Measurements from ENCODE around the gene MCUB.

MCUB gene

DNA sequence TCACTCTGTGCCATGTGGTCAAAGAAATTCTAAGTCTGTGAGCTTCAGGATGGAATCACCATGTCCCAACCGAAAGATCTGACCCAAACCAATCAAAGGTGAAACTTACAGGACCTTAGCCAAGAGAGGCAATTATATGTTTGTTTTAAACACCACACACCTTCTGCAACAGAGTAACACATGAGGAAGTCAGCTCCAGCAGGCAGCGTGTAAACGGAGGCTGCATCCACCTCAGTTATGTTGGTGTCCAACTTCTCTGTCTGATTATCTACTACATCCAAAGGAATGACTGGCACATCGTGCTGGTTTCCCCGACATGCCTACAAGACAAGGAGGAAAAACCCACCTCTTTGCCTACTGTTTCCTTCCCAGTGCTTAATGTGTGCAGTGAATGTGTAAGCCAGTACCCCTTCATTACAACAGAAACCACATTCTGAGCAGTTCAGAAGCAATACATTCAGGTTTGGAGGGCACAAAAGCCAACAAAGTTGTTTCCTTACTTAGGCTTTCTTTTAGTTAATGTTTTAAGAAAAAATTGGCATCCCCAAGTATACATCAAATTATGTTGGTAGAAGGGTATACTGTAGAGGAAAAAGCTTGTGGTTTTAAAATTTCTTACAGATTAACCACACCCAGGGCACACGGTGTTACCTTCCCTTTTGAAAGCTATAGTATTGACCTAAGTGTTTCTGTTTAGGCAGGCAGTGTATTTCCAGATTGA is 130.8 kb downstream of the MCUB start:
- DNase-seq, result no peak

DNA sequence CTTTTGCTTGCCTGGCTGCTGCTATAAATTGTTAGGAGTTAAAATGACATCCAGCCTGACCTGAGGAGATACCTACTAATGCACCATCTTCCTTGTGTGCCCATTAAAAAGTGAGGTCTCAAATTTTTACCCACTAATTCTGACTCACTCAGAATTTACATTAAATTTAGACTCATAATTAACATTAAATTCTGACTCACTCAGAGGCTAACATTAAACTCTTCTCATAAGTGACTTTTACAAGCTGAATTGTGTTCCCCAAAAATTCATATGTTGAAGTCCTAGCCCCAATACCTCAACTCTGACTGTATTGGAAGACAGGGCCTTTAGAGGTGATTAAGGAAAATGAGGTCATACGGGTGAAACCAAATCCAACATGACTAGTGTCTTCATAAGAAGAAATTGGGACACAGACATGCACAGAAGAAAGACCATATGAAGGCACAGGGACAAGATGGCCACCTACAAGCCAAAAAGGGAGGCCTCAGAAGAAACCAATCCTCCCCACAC is 131.4 kb downstream of the MCUB start:
- DNase-seq, result no peak

GRCh38 chr4:109698656-109699055 is 138.6 kb downstream of the MCUB start:
- DNase-seq, result no peak

- no peak for DNase-seq
Observed at GRCh38 chr4:109699553-109700225, 139.6 kb downstream of the MCUB start.

GRCh38 chr4:109701566-109702410 is 141.7 kb downstream of the MCUB start:
- no peak for DNase-seq

DNA sequence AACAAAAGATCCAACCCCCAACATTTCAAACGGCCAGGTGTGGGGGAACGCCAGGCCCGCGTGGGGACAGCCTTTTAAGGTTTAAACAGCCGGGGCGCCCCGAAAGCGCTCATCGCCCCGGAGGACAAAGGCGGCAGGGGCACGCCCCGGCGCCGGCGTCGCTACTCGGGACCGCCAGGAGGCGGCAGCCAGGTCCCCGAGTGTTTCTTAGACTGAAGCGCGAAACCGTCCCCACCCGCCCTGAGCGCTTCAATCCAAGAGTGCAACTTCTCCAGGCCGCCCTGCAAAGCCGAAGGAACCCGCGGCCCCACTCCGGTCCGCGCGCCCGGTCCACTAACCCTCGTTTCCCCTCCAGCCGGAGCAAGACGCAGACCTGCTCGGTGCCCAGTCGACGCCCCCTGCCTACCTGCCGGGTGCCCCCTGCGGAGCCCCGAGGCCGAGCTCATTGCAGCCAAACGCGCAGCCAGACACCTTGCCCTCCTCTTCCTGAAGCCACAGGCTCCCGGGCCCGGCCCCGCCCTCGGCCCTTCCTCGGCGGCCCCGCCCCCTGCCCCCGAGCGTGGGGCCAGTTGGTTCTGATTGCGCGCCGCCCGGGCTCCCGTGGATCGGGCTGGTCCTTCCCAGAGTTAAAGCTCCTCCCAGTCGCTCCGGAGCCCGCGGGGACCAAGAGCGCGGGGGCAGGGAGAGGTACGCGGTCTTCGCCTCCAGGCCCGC is 143.1 kb downstream of the MCUB start, which contains the start of gene CASP6:
CASP6 (minus strand) TSS at position 496 of the 714 bp plus-strand sequence; CDS start at position 446, 50 bp downstream.
- peak; percentile 61 for DNase-seq

- DNase-seq, result no peak
Observed at GRCh38 chr4:109703664-109704361, 143.8 kb downstream of the MCUB start.

DNA sequence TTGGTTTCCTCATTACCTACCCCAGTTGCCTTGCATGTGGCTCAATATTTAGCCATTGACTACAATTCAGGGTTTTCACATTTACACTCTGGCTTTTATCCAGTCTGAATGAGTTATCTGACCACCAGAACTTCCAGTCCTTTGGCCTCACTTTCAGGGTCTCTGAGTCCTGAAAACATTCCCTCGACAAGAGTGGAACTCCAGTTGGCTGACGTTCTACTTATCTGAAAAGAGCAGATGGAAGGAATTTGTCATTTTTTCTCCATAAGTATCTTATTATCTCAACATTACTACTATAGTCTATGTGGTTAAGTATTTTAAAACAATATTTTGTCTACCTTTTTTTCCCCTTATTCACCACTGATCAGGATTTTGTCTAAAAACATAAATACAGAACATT is 148.4 kb downstream of the MCUB start:
- DNase-seq, result no peak

- DNase-seq, result no peak
Observed at GRCh38 chr4:109708990-109709389, 148.9 kb downstream of the MCUB start.

- DNase-seq, result no peak
Observed at GRCh38 chr4:109713500-109713899, 153.5 kb downstream of the MCUB start.

DNA sequence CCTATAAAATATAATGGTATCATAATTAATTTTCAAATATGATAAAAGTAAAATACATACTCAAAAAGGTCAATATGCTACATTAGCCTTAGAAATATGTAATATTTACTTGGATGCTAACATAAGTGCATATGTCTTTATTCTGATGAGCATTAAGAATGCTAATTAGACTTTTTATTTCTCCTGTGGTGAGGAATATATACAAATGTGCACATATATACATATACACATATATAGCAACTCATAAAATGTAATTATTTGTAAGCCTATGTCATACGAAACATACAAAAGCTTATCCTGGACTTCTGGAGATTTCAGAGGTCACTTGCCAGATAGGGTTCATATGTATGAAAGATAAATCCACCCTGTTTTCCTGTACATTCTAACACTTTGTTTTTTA is 158.7 kb downstream of the MCUB start:
- DNase-seq, result no peak

DNA sequence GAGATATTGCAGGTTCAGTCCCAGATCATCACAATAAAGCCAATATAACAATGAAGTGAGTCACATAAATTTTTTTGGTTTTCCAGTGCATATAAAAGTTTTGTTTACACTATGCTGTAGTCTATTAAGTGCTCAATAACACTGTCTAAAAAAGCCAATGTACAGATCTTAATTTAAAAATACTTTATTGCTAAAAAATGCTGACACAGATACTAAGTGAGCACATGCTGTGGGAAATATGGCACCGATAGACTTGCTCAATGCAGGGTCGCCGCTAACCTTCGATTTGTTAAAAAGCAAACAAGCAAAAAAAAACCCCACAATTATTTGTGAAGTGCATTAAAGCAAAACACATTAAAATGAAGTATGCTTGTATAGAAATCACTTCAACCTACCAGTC is 159.6 kb downstream of the MCUB start:
- no peak for DNase-seq

DNA sequence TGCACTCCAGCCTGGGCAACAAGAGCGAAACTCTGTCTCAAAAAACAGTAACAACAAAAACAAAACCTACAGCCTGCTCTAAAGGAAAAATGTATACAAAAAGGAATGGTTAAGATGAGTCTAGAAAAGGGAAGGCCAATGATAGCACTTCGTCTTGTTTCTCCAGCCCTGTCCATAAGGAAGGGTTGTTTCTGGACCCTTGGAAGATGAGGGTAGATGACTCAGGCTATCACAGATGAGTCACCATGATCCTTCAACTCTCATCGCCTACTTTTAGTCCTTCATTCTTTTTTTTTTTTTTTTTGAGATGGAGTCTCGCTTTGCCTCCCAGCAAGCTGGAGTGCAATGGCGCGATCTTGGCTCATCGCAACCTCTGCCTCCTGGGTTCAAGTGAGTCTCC is 161.0 kb downstream of the MCUB start:
- no peak for DNase-seq

DNA sequence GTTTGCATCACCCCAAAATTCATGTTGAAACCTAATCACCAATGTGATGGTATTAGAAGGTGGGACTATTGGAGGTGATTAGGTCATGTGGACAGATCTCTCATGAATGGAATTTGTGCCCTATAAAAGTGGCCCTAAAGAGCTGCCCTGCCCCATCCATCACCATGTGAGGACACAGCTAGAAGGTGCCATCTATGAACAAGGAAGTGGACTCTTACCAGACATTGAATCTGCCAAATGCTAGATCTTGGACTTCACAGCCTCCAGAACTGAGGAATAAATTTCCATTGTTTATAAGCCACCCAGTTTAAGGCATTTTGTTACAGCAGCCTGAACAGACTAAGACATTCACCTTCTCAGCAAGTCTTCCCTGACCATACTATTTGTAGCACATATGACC is 162.3 kb downstream of the MCUB start:
- no peak for DNase-seq

DNA sequence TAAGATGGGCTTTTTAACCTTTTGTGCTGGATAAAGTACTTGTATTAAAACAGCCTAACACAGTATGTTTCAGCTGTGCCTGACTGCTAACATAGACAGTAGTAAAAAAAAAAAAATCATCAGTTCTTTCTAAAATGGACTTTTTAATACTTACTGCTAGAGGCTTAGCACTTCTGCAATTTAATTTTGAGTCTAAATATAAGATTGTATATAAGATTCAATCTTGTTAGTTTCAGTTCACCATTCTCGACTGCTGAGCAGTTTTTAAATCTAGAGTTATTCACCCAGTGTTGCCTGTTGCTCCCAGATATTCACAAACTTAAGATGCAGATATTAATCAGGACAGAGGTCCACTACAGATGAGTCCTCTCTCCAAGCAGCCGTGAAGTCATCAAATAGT is 163.1 kb downstream of the MCUB start:
- no peak for DNase-seq

DNA sequence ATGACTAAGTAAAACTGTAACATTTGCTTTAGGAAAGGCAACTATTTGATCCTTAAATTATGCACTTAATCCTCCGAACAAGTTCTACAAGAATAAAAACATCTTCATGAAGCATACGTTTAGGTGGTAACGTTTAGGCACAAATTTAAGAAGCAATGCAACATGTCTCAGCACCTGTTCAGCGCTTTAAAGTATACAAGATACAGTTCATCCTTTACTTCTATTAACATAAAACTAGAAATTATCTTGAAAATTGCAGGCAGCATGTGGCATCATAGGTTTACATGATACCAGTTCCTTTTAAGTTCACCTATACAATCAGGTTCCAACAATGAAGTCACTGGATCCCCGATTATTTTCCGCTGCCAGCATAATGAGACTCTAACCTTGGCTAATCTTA is 168.3 kb downstream of the MCUB start:
- DNase-seq, result no peak

DNA sequence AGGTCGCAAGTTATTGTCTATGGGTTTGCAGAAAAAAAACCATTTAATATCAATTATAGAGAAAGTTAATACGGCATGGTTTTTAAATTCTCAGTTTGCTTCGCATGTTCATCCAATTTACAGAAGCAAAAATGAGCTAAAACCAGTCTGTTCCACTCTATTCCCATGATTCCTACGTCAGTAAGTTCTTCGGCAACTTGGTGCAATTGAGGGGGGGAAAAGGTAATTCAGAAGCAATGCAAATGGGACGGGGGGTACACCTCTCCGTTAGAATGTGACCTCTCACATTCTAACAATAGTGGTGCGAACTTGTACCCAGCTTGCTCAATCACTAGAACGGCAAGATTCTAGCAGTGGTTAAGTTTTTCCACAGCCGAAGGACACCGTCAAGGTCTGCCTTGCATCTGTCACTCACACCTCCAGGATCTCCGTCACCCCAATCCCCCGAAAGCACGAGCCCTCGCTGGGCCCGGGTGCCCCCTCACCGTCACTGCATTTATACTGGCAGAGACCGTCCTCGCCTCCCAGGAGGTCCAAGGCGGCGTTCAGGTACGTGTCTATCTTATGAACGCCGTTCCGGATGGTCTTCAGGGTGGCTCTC is 169.2 kb downstream of the MCUB start:
- peak; percentile 23 for DNase-seq

DNA sequence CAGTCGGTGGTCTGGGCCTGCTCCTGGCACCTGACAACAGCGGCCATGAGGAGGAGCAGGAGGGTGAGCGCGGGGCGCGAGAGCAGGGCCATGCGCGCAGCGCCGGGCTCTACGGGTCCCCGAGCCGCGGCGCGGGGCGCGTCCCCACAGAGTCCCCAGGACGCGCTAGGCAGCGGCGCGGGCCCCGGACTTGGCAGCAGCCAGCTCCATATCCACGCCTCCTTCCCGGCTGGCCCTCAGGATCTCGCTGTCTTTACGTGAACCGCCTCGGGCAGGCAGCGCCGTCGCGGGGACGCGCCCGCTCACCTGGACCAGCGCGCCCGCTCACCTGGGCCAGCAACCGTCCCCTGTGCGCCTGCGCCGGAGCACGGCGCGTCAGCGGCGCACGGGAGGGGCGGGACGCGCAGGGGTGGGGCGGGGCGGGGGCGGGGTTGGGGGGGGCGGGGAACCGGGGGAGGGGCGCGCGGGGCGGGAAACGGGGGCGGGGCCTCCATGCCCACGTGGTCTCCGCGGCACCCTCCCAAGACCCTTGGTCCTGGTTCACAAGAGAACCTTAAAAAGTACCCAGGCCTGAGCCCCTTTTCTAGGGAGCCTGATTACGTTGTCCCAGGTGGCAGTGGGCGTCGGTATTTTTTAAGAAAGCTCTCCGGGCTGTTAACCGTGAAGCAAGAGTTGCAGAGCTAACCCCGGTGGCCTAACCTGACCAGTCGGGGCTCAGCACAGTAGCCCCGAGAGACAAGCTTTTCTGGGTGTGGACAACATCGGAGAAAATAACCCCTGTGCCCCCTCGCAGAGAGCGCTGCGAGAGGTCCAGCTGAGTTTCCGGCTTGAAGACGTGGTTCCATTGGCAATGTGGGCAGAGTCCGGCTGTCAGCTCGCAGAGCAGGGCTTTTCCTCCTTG is 169.9 kb downstream of the MCUB start, which contains the start of gene PLA2G12A:
PLA2G12A (minus strand) TSS at position 353 of the 901 bp plus-strand sequence; CDS start at position 92, 261 bp downstream.
- DNase-seq, result peak; percentile 62

DNA sequence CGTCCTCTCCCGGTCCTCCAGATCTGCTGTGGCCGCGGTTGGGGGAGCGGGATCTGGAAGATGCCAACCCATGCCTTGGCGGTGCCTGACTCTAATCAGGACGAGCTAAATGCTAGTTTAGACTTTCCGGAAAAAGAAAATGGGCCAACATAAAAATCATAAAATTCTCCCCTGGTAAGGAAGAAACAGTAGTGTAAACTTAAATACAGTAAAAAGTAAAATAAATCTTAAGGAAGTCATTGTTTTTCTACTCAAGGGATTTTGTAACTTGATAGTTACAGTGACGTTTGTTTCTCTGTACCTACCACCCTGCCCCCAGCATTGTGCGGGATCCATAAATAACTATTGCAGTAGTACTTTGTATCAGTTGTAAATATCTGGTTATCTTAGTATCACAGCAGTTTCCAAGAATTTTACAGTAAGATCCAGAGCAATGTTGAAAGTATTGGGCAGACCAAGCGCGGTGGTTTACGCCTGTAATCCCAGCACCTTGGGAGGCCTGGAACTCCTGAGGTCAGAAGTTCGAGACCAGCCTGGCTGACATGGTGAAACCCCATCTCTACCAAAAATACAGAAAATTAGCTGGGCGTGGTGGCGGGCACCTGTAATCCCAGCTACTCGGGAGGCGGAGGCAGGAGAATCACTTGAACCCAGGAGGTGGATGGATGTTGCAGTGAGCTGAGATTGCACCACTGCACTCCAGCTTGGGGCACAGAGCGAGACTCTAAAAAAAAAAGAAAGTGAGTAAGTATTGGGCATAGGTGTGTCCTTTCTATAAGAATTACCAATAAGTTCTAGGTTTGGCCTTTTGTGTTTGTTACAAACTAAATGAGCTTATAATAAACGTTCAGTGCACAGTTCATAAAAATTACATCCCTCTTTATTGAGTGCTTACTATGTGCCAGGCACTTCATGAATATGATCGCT is 170.8 kb downstream of the MCUB start:
- no peak for DNase-seq
